GM21717 (cell line): ENCODE results near the gene KRTAP9-7.
"Not testable (repeated sequence)": the region's sequence is repeated elsewhere in the genome, so short reads cannot be mapped to it uniquely, and the experiment has no call there.

ENCODE experiments used
- ATAC-seq: cut with Tn5 transposase; IDR thresholded peaks from one replicate; pipeline ENCODE4 v1.9.1; 2021; ENCODE audit warnings: mild to moderate bottlenecking, moderate library complexity; ENCODE audit not compliant: unreplicated experiment

Gene KRTAP9-7

GRCh38 chr17:41271323-41271722 is 4.2 kb upstream of the KRTAP9-7 start:
- not testable (repeated sequence) for ATAC-seq

- no peak for ATAC-seq
These were observed 3.6 kb upstream of the KRTAP9-7 start for GRCh38 chr17:41271858-41272257.

- ATAC-seq = no peak
These were observed 2.9 kb downstream of the KRTAP9-7 start for GRCh38 chr17:41278176-41278955.

GRCh38 chr17:41284043-41284442 is 8.5 kb downstream of the KRTAP9-7 start:
- no peak for ATAC-seq

GRCh38 chr17:41284546-41284945 is 9.0 kb downstream of the KRTAP9-7 start:
- ATAC-seq = no peak

DNA sequence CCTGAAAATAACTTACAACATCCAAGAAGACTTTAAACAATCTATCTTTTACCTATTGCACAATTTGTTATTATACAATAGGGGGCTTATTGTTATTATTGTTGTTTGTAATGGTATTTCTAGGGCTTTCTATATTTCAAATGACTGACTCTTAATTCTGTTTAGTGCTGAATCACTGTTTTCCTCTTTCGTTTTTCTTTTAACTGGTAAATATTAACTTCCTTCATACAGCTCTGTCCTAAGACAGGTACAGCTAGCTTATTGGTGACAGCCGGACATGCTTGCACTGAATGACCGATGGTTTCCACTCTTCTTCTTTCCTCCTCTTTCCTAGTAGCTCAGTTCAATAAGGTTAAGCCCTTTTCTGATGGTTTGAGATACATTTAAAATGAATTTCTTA is 11.6 kb downstream of the KRTAP9-7 start:
- ATAC-seq = no peak

- no peak for ATAC-seq
These were observed 18.5 kb downstream of the KRTAP9-7 start for GRCh38 chr17:41294016-41294415.

DNA sequence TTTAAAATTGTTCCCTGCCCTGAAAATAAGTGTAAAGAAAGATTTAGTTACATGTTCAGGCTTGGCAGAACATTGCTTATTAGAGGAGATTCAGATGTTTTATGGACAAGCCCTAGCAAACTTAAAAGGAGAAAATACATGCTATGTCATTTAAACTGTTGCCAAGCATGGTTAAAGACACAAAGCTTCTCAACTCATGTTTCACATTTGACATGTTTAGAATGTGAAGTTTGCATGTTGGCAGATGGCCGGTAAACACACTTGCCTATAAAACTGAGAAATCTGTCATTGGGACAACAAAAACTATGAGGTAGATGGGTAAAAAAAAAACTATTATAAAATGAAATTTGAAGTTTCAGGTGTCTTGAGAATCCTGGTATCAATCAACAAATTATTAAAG is 21.3 kb downstream of the KRTAP9-7 start:
- no peak for ATAC-seq

- ATAC-seq = no peak
These were observed 23.1 kb downstream of the KRTAP9-7 start for GRCh38 chr17:41298458-41299135.

DNA sequence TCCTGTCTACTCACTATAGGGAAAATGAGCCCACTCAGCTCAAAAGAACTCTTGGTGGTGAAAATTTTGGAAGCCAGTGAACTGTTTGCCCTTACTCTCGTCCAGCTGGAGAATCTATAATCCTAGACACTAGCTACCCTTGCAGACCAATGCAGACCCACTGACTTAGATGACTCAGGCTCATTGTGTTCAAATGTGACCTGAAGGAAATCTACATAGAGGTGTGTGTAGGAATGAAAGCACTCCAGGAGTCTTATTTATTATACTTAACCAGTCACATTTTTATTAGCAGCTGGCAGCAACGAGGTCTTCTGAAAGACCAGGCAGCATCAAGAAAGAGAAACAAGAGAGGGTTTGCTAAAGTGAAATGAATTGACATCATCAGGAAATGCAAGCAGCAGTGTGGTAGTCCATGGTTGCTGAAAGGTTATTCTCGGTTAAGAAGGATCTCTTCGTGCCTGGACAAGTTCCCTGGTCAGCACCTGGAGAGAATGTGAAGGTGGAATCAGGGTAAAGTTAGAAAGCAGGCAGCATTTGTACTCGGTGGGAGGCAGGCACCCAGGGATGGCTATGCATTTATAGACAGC is 25.8 kb downstream of the KRTAP9-7 start:
- no peak for ATAC-seq

GRCh38 chr17:41301916-41302901 is 26.7 kb downstream of the KRTAP9-7 start, which contains the start of gene KRTAP29-1:
KRTAP29-1 (minus strand) TSS chr17:41302851; CDS start chr17:41302851, 0 bp downstream.
- no peak for ATAC-seq

DNA sequence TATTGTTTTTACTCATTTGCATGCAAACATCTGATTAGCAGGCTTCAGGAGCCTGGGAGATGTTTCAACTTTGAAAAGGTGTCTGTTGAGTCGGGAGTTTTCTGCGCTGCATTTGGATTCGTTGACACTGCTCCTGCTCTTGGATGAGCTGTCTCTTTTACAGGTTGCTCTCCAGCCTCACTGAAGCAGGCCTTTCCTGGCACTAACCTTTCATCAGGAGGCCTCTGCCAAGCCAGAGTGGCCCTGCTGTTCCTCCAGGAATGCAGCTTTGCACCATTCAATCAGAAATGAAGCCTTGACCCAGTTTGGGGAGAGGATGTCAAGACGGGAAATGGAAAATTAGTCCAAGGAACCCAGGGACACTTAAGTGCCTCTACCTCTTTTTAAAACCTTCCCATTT is 27.5 kb downstream of the KRTAP9-7 start:
- ATAC-seq = no peak

- no peak for ATAC-seq
These were observed 28.6 kb downstream of the KRTAP9-7 start for GRCh38 chr17:41304091-41304490.

GRCh38 chr17:41307647-41308046 is 32.1 kb downstream of the KRTAP9-7 start:
- no peak for ATAC-seq

GRCh38 chr17:41308251-41308917 is 32.9 kb downstream of the KRTAP9-7 start:
- no peak for ATAC-seq

DNA sequence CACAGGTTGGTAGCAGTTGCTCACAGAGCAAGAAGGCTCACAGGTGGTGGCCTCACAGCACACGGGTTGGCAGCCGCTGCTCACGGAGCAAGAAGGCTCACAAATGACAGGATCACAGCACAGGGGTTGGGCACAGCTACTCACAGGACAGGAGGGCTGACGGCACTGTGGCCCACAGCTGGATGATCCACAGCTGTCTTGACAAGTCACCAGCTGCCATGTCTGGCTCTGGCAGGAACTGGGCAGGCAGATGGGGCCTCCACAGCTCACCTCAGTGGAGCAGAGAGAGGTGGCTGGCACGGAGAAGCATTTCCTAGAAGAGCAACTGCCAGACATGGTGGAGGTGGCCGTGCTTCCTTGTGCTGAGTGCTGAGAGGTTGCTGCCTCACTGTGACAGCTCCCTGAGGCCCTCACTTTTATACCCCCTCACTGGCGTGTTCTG is 33.4 kb downstream of the KRTAP9-7 start, which contains the start of gene KRTAP16-1:
KRTAP16-1 (minus strand) TSS at position 392 of the 442 bp plus-strand sequence; CDS start at position 336, 56 bp downstream.
- no peak for ATAC-seq

DNA sequence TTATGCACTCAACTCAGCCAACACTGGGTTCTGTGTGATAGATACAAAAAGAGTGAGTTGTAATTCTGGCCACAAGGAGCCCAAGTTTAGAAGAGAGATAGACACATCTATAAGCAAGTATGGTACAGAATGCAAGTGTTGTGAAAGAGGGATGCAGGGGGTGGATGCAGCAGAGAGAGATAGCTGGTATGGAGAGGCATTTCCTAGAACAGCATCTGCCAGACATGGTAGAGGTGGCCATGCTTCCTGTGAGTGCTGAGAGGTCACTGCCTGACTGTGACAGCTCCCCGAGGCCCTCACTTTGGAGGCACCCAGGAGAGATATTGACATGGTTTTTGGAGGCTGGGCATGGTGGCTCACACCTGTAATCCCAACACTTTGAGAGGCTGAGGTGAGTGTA is 35.6 kb downstream of the KRTAP9-7 start:
- no peak for ATAC-seq

GRCh38 chr17:41315204-41315794 is 39.8 kb downstream of the KRTAP9-7 start, which contains the start of gene KRTAP17-1:
KRTAP17-1 (minus strand) TSS chr17:41315710; CDS start chr17:41315650, 60 bp downstream.
- no peak for ATAC-seq

DNA sequence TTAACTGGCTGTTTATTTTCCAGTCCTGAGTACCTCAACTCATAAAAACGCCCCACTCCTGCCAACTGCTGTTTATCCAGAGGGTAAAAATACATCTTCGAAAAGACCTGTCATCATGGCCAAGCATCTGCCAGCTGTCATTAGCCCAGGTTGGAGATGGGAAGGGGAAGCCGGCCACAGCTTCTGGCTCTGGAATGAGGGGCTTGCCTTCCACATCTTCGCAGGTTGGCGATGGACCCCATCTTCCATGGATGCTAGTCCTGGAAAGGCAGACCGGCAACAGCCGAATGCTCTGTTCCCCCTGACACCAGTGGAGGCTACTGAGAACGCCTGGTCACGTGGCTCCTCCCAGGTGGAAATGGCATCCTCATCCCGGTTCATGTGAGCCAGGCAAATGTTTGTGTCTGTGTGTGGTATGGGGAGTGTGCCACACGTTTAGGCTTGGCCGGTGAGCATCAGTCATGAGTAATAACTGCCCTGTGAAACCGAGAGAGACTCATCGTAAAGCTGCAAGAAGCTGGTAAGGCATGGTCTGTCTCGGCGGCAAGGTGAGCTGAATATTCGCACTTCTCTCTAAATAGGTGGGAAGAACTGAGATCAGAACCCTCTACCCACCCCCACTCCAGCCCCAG is 40.4 kb downstream of the KRTAP9-7 start:
- no peak for ATAC-seq
